HepG2 (cell line): Measurements from ENCODE around the gene BAIAP2L2. TPM values are rescaled to one million over a fixed set of nuclear protein-coding genes. Genes with fewer than 3 reads are reported as not detected.
A peak's percentile ranks its signal among the peaks of the same experiment; 100 is the strongest.

Experiments used
- JUN ChIP-seq: sonication (generic); formaldehyde crosslinking; IDR thresholded peaks from 2 replicates; pipeline ENCODE4 v1.4.0; 2020; ENCODE audit warnings: mild to moderate bottlenecking, missing genetic modification reagents
- KDM2A ChIP-seq: sonication (generic); formaldehyde crosslinking; IDR thresholded peaks from 2 replicates; pipeline ENCODE4 v1.4.0; 2020; ENCODE audit warnings: low read depth, missing genetic modification reagents, borderline replicate concordance
- MAFF ChIP-seq: IDR thresholded peaks from 2 replicates; pipeline ENCODE4 v1.6.1; 2011; ENCODE audit warnings: low read depth, low read length, improper control_type of control experiment
- RBAK ChIP-seq: sonication (generic); formaldehyde crosslinking; IDR thresholded peaks from 2 replicates; pipeline ENCODE4 v1.5.1; 2020; ENCODE audit warnings: mild to moderate bottlenecking, missing genetic modification reagents
- SNAI1 ChIP-seq: sonication (generic); formaldehyde crosslinking; IDR thresholded peaks from 2 replicates; pipeline ENCODE4 v1.5.0; 2020; ENCODE audit warnings: mild to moderate bottlenecking, missing genetic modification reagents, borderline replicate concordance
- ZNF331 ChIP-seq: sonication (generic); formaldehyde crosslinking; IDR thresholded peaks from 2 replicates; pipeline ENCODE4 v1.4.0; 2020; ENCODE audit warnings: missing genetic modification reagents
- ZNF605 ChIP-seq: sonication (generic); formaldehyde crosslinking; IDR thresholded peaks from 2 replicates; pipeline ENCODE4 v1.8.0; 2022; ENCODE audit warnings: mild to moderate bottlenecking, missing genetic modification reagents
- ZNF607 ChIP-seq: sonication (generic); formaldehyde crosslinking; IDR thresholded peaks from 2 replicates; pipeline ENCODE4 v1.5.1; 2020; ENCODE audit warnings: missing genetic modification reagents, mild to moderate bottlenecking, borderline replicate concordance
- ZNF761 ChIP-seq: sonication (generic); formaldehyde crosslinking; conservative IDR thresholded peaks from 2 replicates; pipeline ENCODE4 v1.4.0; 2020; ENCODE audit warnings: mild to moderate bottlenecking, missing genetic modification reagents
- ZNF781 ChIP-seq: sonication (generic); formaldehyde crosslinking; IDR thresholded peaks from 2 replicates; pipeline ENCODE4 v1.5.1; 2020; ENCODE audit warnings: borderline replicate concordance, mild to moderate bottlenecking, missing genetic modification reagents; ENCODE audit errors: not compliant biosample characterization
- ZSCAN20 ChIP-seq: sonication (generic); formaldehyde crosslinking; IDR thresholded peaks from 2 replicates; pipeline ENCODE4 v1.4.0; 2020; ENCODE audit warnings: missing genetic modification reagents, mild to moderate bottlenecking, borderline replicate concordance
- polyA plus RNA-seq, 8 experiments: library from polyadenylated mRNA; depleted of rRNA in 3 of 8; stranded (reverse) in 7 of 8; unstranded in 1 of 8; fragments of >200 nt; fragmentation: Illumina TruSeq in 4 of 8; extraction: Trizol in 4 of 8; gene quantifications; 2 replicates each; pipeline versions ENCODE4 v1.2.1 to v1.2.3, GENCODE V29; 2011 to 2016; ENCODE audit warnings: low read depth in 4 of 8, missing spikeins in 1 of 8, mixed read lengths in 1 of 8; ENCODE audit not compliant: insufficient read depth in 1 of 8
- total RNA-seq, 5 experiments: library from RNA; depleted of rRNA; stranded (reverse); fragments of >200 nt; fragmentation: Illumina TruSeq; extraction: Trizol; gene quantifications; 2 replicates each; pipeline ENCODE4 v1.2.3, GENCODE V29; 2016; ENCODE audit warnings: low read depth in 1 of 5
- TF ChIP-seq, protein P1 (sequence below): sonication (generic); formaldehyde crosslinking; IDR thresholded peaks from one replicate; pipeline ENCODE4 v1.5.1; 2020; ENCODE audit warnings: mild to moderate bottlenecking, missing genetic modification reagents; ENCODE audit errors: not compliant biosample characterization
- TF ChIP-seq, protein P2 (sequence below), 2 experiments: sonication (generic) in 1 of 2; formaldehyde crosslinking in 1 of 2; IDR thresholded peaks; 2 replicates each; pipeline versions ENCODE4 v1.6.1 to v1.9.0; 2014 to 2022; ENCODE audit warnings: antibody characterized with exemption in 1 of 2, borderline replicate concordance in 1 of 2, inconsistent platforms in 1 of 2, low read depth in 1 of 2, missing genetic modification reagents in 1 of 2

BAIAP2L2 gene
- total and polyA plus RNA-seq, 2 of the 13 experiments (the other 11 are each of a cell fraction or from before 2014, with no cell fraction given) = 4.4 to 7.5 TPM

DNA sequence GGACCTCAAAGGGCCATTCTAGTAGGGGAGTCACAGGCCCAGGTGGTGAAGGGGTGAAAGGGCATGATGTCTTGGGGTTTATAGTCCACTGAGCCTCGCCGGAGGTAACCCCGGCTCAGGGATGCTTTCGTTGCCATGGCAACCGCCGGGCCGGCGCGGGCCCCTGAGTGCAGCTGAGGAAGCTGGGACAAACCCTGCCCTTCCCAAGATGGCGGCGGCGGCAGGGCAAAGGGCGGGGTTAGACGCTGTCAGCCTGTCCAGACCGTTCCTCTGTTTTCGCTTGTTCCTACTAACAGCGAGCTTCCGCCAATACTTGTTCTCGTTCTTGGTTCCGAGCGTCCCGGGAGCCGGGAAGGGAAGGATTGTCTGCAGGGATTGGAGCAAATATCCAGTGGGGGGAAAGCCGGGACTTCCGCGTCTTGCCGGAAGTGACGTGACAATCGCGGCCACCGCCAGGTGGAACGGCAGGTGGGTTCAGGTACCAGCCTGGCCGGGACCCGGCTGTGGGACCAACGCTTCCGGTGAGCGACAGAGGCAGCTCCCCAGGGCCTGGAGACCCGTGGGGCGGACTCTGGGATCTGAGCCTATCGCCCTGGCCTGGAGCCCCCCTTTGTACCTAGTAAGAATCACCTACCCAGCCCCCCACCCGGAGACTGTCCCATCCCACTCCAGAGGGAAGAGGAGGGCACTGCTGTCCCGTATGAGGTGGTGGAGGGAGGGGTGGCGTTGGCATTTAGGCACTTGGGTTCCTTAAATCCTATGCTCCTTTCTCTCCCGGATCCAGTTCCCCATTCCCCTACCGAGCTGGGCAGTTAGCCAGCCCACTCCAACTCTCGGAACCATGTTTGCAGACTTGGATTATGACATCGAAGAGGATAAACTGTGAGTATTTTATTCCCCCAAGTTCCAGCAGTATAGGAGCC lies 53.3 kb downstream of the BAIAP2L2 start, which contains the start of gene PICK1 (continued):
- TF ChIP-seq, protein P1, sequence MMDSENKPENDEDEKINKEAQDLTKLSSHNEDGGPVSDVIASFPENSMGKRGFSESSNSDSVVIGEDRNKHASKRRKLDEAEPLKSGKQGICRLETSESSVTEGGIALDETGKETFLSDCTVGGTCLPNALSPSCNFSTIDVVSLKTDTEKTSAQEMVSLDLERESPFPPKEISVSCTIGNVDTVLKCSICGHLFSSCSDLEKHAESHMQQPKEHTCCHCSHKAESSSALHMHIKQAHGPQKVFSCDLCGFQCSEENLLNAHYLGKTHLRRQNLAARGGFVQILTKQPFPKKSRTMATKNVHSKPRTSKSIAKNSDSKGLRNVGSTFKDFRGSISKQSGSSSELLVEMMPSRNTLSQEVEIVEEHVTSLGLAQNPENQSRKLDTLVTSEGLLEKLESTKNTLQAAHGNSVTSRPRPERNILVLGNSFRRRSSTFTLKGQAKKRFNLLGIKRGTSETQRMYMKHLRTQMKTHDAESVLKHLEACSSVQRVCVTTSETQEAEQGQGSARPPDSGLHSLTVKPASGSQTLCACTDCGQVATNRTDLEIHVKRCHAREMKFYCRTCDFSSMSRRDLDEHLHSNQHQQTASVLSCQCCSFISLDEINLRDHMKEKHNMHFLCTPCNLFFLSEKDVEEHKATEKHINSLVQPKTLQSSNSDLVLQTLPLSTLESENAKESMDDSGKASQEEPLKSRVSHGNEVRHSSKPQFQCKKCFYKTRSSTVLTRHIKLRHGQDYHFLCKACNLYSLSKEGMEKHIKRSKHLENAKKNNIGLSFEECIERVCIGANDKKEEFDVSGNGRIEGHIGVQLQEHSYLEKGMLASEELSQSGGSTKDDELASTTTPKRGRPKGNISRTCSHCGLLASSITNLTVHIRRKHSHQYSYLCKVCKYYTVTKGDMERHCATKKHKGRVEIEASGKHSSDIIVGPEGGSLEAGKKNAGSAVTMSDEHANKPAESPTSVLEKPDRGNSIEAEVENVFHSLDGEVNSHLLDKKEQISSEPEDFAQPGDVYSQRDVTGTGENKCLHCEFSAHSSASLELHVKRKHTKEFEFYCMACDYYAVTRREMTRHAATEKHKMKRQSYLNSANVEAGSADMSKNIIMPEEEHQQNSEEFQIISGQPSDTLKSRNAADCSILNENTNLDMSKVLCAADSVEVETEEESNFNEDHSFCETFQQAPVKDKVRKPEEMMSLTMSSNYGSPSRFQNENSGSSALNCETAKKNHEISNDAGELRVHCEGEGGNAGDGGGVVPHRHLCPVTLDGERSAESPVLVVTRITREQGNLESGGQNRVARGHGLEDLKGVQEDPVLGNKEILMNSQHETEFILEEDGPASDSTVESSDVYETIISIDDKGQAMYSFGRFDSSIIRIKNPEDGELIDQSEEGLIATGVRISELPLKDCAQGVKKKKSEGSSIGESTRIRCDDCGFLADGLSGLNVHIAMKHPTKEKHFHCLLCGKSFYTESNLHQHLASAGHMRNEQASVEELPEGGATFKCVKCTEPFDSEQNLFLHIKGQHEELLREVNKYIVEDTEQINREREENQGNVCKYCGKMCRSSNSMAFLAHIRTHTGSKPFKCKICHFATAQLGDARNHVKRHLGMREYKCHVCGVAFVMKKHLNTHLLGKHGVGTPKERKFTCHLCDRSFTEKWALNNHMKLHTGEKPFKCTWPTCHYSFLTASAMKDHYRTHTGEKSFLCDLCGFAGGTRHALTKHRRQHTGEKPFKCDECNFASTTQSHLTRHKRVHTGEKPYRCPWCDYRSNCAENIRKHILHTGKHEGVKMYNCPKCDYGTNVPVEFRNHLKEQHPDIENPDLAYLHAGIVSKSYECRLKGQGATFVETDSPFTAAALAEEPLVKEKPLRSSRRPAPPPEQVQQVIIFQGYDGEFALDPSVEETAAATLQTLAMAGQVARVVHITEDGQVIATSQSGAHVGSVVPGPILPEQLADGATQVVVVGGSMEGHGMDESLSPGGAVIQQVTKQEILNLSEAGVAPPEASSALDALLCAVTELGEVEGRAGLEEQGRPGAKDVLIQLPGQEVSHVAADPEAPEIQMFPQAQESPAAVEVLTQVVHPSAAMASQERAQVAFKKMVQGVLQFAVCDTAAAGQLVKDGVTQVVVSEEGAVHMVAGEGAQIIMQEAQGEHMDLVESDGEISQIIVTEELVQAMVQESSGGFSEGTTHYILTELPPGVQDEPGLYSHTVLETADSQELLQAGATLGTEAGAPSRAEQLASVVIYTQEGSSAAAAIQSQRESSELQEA = no peak
- TF ChIP-seq ZNF781 (CRISPR knock-in tag) (no peak), MAFF (no peak), ZNF605 (CRISPR knock-in tag) (0 out of 2 replicates have a peak, but pooled peaks have one; percentile 21), ZNF607 (CRISPR knock-in tag) (no peak; the same call in 1 of the 2 replicates), ZNF761 (CRISPR knock-in tag) (0 out of 2 replicates have a peak, but pooled peaks have one; percentile 22), ZSCAN20 (no peak), JUN (CRISPR knock-in tag) (no peak), SNAI1 (CRISPR knock-in tag) (peak; percentile 25; the same call in 1 of the 2 replicates), ZNF331 (CRISPR knock-in tag) (peak; percentile 9; the same call in 1 of the 2 replicates), RBAK (CRISPR knock-in tag) (no peak), KDM2A (peak; percentile 51; the same call in 1 of the 2 replicates)
- TF ChIP-seq, protein P2, sequence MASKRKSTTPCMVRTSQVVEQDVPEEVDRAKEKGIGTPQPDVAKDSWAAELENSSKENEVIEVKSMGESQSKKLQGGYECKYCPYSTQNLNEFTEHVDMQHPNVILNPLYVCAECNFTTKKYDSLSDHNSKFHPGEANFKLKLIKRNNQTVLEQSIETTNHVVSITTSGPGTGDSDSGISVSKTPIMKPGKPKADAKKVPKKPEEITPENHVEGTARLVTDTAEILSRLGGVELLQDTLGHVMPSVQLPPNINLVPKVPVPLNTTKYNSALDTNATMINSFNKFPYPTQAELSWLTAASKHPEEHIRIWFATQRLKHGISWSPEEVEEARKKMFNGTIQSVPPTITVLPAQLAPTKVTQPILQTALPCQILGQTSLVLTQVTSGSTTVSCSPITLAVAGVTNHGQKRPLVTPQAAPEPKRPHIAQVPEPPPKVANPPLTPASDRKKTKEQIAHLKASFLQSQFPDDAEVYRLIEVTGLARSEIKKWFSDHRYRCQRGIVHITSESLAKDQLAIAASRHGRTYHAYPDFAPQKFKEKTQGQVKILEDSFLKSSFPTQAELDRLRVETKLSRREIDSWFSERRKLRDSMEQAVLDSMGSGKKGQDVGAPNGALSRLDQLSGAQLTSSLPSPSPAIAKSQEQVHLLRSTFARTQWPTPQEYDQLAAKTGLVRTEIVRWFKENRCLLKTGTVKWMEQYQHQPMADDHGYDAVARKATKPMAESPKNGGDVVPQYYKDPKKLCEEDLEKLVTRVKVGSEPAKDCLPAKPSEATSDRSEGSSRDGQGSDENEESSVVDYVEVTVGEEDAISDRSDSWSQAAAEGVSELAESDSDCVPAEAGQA (IDR thresholded peaks at IDR 0.05; ENCODE audit: low read depth) = peak; percentile 94
- TF ChIP-seq, protein P2 (CRISPR knock-in tag; IDR thresholded peaks at IDR 0.05; ENCODE audit: borderline replicate concordance) = no peak
